H1 (cell line): ENCODE data around the gene KBTBD3. TPM values are rescaled to one million over a fixed set of nuclear protein-coding genes. Genes with fewer than 3 reads are reported as not detected.

ENCODE experiments used
- CTBP2 ChIP-seq: IDR thresholded peaks from 2 replicates; pipeline ENCODE4 v1.7.0; 2011; ENCODE audit warnings: borderline replicate concordance, mild to moderate bottlenecking, moderate library complexity, mixed read lengths, low read length; ENCODE audit not compliant: insufficient read depth, insufficient read length
- NANOG ChIP-seq: IDR thresholded peaks from 2 replicates; pipeline ENCODE4 v1.6.1; 2011; ENCODE audit warnings: low read length, low read depth, mild to moderate bottlenecking, inconsistent platforms; ENCODE audit not compliant: insufficient read depth, poor library complexity, severe bottlenecking
- polyA plus RNA-seq, 7 experiments: library from polyadenylated mRNA; depleted of rRNA in 3 of 7; stranded (reverse) in 5 of 7; unstranded in 2 of 7; fragments of >200 nt in 5 of 7; fragments of 200-250 nt in 2 of 7; gene quantifications; 1 replicate in 5 of 7; 2 replicates in 1 of 7; 4 replicates in 1 of 7; pipeline versions ENCODE4 v1.2.1 to v1.2.3, GENCODE V29; 2011 to 2013; ENCODE audit warnings: missing spikeins in 2 of 7, mixed read lengths in 2 of 7
- total RNA-seq: library from RNA; stranded (reverse); fragmentation: NEBNext Ultra II Directional; extraction: Animal tissue kit (Norgen Biotek cat#: 25700); gene quantifications from 2 replicates; pipeline ENCODE4 v1.2.1, GENCODE V29; 2021

KBTBD3 gene
- total and polyA plus RNA-seq, 2 of the 8 experiments (the other 6 are each of a cell fraction or from before 2014, with no cell fraction given): 1.2 to 6.1 TPM

DNA sequence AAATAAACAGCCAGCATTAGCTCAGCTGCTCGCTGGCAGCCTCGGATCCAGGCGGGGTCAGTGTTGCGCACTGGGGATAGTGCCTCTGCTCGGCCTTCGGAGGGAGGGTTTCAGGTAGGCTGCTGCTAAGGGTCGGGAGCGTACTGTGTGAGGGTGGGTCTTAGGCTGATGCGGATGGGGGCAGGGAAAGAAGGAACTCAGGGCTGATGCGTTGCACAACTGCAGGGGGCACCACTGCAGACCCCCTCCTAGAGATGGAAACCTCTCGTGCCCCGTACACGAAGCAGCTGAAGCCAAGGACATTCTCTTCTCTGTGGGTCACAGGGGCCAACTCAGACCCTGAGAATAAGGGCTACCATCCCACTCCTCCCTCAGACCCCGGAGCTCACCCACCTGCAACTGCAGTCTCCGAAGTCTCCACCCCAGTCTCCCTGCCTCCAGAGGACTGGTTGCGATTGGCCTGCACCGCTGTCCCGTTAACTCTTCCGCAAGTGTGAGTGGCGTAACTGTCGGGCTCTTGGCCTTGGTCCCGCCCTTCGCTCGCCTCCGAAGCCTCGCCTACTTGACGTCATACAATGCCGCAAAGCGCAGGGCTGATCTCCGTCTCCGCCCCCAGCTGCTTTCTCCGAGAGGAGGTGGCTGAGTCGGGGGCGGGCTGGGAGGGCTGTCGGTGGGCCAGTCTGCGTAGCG, at the start of gene KBTBD3 (continued):
- TF ChIP-seq NANOG (peak; percentile 36), CTBP2 (no peak)
- TF ChIP-seq, all 59 proteins: peak for 27
